Dermis blood vessel endothelial cell (primary cell): ENCODE data around the gene PIK3CB. TPM values are rescaled to one million over a fixed set of nuclear protein-coding genes. Genes with fewer than 3 reads are reported as not detected.
"Not testable (repeated sequence)": the region's sequence is repeated elsewhere in the genome, so short reads cannot be mapped to it uniquely, and the experiment has no call there.

Experiments used
- DNase-seq: peaks from one replicate; pipeline ENCODE4 v3.0.0; 2010
- total RNA-seq: library from RNA; depleted of rRNA; stranded (reverse); fragments of >200 nt; gene quantifications from 2 replicates; pipeline ENCODE4 v1.2.3, GENCODE V29; 2014

The PIK3CB gene
- total RNA-seq, 1 donor from 2014 or later: 16.7 TPM

DNA sequence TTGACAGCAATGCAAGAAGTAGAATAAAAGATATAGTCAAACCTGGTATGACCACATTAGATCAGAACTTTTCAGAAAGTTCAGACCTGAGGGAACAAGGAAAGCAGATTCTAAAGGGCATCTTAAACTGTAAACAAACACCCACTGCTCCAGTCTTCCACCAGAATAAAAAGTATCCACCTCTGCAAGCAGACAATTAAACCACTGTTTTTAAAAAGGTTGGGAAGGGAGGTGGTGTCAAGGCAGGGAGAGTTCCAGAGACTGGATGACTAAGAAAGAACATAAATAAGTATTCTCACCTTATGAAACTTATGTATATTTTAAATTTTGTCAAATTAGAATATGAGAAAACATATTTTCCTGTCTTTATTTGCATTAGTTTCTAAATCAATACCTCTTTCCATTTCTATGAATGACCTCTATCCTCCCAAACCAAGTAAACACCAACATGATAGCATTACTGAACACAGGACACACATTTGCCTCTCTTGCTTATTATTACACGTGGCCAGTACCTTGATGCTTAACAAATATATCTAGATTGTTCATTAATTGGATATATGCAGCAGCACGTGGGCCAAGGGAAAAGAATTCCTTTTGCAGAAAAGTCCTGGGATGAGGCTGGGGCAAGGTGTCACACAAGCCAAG lies 31.6 kb downstream of the PIK3CB start:
- no peak for DNase-seq

DNA sequence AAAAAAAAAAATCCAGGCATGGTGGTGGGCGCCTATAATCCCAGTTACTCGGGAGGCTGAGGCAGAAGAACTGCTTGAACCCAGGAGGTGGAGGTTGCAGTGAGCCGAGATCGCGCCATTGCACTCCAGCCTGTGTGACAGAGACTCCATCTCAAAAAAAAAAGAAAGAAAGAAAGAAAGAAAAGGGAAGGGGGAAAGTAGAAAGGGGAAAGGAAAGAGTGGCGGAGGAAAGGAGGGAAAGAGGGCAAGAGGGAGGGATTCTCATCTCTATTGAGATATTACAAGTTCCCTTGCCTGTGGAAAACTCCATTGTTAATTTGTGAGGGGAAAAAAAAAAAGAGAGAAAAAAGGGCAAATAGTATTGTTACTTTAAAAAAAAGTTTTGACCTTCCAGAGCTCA lies 32.5 kb downstream of the PIK3CB start:
- DNase-seq: not testable (repeated sequence)

DNA sequence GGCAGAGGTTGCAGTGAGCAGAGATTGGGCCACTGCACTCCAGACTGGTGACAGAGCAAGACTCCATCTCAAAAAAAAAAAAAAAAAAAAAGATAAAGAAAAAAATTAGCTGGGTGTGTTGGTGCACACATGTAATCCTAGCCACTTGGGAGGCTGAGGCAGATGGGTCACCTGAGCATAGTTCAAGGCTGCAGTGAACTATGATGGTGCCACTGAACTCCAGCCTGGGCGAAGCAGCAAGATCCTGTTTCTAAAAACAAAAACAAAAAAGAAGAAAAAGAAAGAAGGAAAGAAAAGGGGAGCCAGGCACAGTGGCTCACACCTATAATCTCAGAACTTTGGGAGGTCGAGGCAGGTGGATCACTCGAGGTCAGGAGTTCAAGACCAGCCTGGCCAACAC lies 32.9 kb downstream of the PIK3CB start:
- no peak for DNase-seq

DNA sequence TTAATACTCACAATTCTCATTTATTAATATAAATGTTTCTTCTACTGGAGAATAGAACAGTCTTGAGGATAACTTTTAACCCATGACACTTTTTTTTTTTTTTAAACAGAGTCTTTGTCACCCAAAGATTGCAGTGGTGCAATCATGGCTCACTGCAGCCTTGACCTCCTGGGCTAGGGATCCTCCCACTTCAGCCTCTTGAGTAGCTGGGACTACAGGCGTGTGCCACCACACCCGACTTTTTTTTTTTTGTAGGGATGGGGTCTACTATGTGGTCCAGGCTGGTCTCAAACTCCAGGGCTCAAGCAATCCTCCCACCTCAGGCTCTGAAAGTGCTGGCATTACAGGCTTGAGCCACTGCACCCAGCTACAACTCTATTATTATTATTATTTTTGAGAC lies 34.5 kb downstream of the PIK3CB start:
- DNase-seq: no peak

DNA sequence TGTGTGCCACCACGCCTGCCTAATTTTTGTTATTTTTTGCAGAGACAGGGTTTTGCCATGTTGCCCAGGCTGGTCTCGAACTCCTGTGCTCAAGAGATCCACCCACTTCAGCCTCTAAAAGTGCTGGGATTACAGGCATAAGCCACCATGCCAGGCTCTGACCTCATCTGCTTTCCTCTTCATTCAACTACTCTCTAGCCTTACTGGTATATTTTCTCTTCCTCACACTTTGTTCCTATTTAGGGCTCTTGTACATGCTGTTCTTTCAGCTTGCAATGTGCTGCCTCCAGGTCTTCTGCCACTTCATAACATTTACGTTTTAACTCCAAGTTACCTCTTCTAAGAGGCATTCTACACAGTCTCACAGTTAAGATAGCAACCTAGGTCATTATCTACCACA lies 34.9 kb downstream of the PIK3CB start:
- no peak for DNase-seq

DNA sequence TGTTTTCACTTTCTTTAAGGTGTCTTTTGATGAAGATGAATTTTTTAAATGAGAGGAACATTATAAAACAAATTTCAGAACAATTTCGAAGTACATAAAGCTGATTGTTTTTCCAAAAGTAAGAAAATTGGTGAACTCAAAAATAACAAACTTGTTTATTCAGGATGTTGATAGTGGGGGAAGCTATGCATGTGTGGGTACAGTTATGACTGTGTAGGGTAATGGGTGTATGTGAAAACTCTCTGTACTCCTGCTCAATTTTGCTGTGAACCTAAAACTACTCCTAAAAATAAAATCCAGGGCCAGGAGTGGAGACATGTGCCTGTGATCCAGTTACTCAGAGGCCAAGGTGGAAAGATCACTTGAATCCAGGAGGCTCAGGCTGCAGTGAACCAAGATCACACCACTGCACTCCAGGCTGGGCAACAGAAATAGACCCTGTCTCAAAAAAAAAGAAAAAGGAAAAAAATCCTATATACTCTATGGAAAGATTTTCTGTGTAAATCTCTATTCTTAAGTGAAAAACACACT lies 37.2 kb downstream of the PIK3CB start:
- no peak for DNase-seq

DNA sequence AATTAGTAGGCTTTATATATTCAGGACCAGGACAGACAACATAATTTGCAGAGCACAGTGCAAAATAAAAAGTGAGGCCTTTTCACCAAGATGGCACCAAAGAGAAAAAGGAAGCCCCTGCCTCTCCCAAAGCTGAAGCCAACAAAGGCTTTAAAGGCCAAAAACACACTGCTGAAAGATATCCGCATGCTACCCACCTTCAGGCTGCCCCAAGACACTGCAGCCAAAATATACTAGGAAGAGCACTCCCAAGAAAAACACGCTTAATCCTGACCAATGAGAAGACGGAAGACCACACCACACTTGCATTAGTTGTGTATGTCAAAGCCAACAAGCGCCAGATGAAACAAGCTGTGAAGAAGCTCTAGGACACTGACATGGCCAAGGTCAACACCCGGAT lies 38.0 kb downstream of the PIK3CB start:
- DNase-seq: no peak

DNA sequence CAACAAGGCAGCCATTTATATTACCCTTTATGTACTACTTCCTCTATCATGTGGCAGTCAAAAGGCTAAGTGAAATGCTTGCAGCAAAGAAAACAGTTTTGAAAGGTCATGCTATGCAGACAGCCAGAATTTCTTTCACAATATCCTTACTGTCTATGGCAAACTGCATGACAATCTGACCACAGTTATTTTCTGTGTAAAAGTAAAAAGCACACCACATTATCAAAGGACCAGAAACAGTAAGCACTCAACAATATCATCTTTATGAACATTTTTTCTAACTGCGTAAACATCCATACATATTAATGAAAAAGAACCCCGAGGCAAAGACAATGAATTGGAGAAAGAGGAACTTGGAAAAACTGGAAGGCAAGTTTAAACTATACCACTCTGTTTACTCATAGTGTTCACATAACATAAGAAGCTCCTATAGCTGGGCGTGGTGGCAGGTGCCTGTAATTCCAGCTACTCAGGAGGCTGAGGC lies 47.9 kb downstream of the PIK3CB start:
- no peak for DNase-seq

DNA sequence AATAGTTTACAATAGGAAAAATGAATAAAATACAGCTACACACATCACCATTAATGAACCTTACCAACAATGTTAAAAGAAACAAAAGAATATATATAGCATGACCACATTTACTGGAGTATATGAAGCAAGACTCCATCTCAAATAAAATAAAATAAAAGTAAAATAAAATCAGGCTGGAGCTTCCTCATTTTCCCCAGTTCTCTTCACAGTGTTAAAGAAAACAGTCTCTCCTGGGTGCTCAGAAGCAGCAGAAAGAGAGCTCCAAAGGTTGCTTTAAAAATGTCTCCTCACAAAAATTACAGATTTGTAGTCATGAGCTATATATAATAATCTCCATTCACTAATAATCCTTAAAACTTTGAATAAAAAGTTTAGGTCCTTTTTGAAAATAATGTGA lies 48.8 kb downstream of the PIK3CB start:
- no peak for DNase-seq

DNA sequence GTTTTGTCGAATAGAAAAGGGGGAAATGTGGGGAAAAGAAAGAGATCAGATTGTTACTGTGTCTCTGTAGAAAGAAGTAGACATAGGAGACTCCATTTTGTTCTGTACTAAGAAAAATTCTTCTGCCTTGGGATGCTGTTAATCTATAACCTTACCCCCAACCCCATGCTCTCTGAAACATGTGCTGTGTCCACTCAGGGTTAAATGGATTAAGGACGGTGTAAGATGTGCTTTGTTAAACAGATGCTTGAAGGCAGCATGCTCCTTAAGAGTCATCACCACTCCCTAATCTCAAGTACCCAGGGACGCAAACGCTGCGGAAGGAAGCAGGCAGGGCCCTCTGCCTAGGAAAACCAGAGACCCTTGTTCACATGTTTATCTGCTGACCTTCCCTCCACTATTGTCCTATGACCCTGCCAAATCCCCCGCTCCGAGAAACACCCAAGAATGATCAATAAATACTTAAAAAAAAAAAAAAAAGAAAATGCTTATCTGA lies 49.3 kb downstream of the PIK3CB start:
- DNase-seq: not testable (repeated sequence)

DNA sequence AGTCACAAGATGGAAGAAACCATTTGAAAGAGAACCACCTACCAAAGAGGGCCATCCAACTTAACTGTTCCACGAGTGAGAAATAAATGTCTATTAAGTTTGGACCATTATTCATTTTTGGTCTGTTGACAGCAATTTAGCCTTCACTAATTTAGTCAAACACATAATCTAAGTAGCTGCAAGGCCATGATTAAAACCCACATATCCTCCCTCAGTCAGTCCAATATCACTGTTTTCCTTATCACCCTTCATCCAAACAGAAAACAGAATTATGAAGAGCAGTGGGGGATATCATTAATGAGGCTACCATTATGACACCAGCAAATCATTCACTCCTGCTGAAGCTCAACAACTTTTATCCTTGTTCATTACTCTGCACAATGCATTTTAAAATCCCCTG lies 52.0 kb downstream of the PIK3CB start:
- no peak for DNase-seq

DNA sequence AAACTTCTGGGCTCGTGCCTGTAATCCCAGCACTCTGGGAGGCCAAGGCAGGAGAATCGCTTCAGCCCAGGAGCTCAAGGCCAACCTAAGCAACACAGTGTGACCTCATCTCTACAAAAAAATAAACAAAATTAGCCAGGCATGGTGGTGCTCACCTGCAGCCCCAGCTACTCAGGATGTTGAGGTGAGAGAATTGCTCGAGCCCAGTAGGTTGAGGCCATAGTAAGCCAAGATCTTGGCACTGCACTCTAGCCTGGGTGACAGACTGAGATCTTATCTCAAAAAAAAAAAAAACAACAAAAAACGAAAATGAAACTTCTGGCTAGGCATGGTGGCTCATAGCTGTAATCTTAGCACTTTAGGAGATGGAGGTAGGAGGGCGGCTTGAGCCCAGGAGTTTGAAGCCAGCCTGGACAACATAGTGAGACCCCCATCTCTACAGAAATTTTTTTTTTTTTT lies 53.7 kb downstream of the PIK3CB start:
- no peak for DNase-seq

DNA sequence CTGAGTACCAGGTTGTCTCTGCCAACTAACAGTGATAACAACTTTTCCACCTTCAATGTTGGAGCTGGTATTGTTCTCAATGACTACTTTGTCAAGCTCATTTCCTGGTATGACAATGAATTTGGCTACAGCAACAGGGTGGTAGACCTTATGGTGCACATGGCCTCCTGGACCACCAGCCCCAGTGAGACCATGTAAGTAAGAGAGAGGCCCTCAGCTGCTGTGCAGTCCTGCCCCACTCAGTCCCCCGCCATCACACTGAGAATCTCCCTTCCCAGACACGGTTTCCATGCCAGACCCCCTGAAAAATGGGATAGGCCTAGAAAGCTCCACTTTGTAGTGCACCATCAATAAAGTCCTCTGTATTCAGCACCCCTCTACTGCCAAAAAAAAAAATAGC lies 56.1 kb downstream of the PIK3CB start:
- DNase-seq: no peak

DNA sequence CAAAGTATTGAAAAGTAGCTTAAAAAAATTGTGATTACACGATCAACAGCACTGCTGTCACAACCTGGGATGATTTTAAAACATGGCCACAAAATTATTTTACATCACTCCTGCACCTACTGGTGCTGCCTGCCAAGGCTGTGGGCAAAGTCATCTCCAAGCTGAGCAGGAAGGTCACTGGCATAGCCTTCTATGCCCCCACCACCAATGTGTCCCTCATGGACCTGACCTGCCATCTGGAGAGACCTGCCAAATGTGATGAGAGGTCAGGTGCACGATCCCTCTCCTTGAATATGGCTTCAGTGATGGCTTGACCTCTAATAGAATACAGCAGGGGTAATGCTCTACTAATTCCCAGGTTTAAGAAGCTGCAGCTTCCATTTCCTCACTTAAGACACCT lies 57.8 kb downstream of the PIK3CB start:
- DNase-seq: no peak

DNA sequence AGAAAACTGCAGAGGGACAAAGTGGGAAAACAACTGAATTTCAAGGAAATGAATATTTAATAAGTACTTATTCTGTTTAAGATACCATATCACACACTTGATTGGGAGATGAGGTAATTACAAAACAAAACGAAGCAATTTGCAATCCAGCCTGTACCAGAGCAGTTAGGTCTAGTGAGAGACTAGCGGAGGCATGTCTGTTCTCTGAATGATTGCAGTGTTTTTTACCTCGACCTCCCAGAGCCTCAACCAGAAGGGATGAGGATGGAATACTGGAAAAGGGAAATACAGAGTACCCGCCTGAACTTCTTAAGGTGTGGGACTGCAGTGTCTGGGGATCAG lies 59.5 kb downstream of the PIK3CB start:
- no peak for DNase-seq

DNA sequence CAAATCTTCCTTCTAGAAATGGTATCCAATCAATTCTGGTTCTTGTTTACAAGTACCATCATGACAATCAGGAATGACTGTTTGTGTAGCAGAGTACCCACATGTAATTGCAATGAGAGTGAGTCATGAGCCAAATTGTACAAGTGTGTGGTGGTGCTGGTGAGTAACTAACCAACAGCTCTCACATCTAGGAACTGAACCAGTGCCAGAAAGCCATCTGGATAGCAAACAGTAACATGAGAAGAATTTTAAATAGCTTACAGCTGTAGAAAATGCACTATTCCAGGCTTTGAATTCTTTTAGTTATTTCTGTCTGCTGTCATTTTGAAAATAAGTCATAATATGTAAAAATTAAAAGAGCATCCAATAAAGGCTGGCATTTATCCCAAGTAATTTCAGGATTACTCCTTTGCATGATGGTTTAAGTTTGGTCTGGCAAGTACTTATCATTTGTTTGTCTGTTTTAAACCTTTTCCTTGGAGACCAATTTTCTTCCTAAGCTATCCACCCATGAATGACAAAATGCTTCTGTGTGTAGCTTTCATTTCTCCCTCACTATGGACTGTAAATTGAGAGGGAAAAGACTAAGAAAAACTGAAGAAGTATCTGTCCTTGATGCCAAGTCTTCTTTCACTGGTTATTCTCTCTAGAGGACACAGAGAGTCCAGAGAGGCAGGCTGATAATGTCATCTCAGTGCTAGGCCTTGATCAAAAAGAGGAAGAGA lies 60.0 kb downstream of the PIK3CB start:
- peak; percentile 96 for DNase-seq

DNA sequence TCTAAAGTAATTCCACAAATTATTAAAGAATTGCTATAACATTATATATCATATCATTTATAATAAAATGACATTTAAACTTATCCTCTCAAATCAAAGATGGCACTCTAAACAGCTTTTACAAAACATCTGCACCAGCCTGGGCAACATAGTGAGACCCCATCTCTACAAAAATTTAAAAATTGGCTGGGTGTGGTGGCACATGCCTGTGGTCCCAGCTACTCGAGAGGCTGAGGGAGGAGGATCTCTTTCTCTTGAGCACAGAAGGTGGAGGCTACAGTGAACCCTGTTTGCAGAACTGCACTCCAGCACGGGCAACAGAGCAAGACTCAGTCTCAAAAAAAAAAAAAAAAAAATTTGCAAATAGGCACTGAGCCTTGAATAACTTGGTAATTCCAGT lies 63.1 kb downstream of the PIK3CB start:
- no peak for DNase-seq

DNA sequence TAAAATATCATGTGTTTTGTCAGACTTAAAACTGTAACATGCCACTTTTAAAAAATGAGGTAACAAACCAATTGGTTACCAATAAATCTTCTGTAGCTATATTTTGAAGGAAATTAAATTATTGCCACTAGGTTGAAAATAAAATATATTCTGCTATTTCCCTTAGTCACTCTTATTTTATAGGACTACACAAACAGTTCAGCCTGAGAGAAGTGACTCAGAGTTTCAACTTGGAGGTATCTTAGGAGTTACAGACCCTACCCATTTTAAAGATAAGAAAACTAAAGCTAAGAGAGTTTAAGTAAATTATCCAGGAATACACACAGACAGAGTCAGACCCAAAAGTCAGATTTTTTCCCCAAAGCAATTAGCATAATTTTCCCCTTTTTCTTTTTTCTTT lies 65.1 kb downstream of the PIK3CB start:
- DNase-seq: no peak

DNA sequence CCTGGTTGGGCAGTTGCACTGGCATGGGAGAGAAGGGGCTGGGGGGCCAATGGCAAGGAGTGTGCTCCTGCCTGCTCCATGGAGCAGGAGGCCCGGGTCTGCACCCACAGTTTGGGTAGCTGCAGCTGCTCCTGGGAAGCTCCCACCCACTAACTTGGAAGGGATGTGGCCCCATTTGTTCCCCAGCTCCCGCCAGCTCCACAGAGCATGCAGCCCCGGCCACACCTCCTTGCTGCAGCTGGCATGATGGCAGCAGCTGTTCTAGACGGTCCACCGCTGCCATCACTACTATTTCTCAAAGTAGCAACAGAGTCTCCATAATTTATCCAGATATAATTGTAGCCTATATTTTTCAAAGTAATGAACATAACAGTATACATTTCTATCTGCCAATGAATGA lies 65.8 kb downstream of the PIK3CB start:
- no peak for DNase-seq

DNA sequence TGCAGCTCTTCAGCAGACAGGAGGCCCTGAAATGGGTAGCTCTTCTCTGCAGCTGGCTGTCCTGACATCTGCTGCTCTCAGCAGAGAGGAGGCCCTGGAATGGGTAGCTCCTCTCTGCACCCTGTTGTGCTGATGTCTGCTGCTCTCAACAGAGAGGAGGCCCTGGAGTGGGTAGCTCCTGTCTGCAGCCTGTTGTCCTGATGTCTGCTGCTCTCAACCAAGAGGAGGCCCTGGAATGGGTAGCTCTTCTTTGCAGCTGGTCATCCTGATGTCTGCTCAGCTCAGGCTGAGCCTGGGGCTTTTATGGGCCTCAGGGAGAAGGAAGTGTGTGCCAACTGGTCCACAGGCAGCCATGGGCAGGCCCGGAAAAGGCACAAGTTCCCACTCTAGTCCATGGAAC lies 66.6 kb downstream of the PIK3CB start:
- DNase-seq: no peak

DNA sequence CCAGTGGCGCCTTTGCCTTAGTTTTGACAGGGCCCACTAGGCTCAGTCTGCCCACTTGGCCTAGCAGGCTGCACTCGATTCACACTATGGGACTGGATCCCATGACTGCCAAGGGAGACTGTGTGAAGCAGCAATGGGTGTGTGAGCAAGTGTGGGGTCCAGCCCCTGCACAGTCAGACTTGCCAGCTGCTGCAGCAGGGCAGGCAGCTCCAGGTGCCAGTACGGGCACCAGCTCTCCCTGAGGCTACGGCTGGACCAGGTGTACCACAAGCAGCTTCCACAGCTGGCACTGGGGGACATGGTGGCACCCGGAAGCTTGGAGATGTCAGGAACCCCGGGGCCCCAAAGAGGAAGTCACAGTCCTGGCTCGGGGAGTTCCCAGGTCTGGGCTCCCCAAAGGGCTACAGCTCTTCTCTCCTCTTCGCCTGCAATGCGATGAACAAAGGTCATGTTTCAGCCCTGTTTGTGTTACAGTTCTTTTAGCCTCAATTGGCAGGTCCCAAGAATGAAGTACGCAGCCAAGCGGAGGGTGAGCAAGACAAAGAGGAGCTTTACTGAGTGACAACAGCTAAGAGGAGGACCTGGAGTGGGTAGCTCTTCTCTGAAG lies 67.1 kb downstream of the PIK3CB start:
- no peak for DNase-seq

DNA sequence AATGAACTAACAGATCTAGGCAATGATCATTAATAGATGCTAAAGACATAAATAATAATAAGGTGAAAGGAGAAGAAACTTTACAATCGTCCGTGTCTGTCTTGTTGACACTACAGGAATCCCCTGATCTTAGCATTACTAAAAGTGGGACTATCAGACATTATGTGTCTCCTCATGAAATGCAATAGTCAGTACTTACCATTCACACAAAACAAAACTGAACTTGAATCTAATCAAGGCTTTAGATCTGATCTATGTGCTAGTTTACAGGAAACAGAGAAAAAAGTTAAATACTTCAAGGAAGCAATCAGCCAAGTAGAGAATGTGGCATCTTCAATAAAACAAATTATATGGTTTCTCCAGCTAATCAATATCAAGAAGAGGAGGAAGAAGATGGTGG lies 73.7 kb downstream of the PIK3CB start:
- DNase-seq: no peak

DNA sequence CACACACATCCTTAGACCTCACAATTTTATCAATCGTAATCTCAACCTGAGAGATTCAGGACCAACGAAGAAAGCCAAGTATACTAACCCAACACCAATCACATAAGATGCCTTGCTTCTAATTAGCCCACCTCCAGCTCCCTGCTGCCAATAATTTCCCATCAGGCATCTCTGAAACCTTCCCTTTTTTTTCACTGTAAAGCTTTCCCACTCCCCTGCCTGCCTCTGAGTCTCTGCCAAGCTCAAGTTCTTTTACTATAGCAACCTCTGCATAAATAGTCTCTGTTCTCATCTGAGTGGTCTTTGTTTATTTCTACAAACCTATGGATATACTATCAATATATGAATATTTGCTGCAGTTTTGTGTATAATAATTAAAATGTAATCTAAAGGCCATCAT lies 86.5 kb downstream of the PIK3CB start:
- DNase-seq: no peak

DNA sequence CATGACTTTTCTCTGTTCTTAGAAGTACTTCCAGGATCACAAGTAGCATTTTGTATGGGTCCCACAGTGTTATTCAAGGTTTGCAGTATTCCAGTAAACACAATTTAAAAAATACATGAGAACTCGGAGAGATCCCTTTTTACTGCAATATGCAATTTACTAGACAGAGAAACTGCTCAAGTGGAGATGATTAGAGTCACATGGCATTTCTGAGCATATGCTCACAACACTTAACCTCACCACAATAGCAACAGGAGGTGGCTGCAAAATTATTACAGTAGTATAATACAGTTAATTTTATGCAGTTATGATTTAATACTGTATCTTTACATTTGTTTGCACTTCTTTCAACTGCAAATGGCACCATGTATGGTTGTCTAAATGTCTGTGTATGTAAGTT lies 87.5 kb downstream of the PIK3CB start:
- DNase-seq: no peak
